Smooth muscle cell of the brain vasculature (primary cell): ENCODE data around the gene TRIM73.
"Not testable (repeated sequence)": the region's sequence is repeated elsewhere in the genome, so short reads cannot be mapped to it uniquely, and the experiment has no call there.

Experiments used
- DNase-seq: peaks from one replicate; pipeline ENCODE4 v3.0.0-alpha.2; 2012; ENCODE audit warnings: low read depth, low spot score

Gene TRIM73

DNA sequence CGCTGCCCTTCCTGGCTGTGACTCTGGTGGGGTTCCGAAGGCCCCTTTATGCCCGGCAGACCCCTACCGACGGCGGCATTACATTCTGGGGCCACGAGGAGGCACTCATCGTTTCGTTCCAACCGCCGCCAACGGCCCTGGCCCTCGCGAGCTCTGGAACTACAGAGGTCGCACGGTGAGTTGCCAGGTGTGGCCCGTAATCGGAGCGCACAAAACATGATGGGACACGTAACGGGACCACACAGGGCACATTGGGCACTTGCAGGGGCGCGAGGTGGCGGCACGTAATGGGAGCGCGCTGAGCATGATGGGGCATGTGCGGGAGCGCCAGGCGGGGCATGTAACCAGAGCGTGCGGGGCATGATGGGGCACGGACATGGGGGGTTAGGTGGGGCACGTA lies at the start of gene TRIM73:
TRIM73 (plus strand) TSS at position 301 of the 400 bp plus-strand sequence. CDS start 3,305 bp downstream, outside the sequence.
- not testable (repeated sequence) for DNase-seq

- DNase-seq, result not testable (repeated sequence)
Observed at GRCh38 chr7:75358671-75359541, 36.5 kb upstream of the TRIM73 start.

- DNase-seq, result not testable (repeated sequence)
Observed at GRCh38 chr7:75359542-75359848, 35.9 kb upstream of the TRIM73 start.

- not testable (repeated sequence) for DNase-seq
Observed at GRCh38 chr7:75364079-75364478, 31.4 kb upstream of the TRIM73 start.

- DNase-seq, result not testable (repeated sequence)
Observed at GRCh38 chr7:75366643-75367042, 28.8 kb upstream of the TRIM73 start.

- DNase-seq, result not testable (repeated sequence)
Observed at GRCh38 chr7:75367313-75367712, 28.1 kb upstream of the TRIM73 start.

DNA sequence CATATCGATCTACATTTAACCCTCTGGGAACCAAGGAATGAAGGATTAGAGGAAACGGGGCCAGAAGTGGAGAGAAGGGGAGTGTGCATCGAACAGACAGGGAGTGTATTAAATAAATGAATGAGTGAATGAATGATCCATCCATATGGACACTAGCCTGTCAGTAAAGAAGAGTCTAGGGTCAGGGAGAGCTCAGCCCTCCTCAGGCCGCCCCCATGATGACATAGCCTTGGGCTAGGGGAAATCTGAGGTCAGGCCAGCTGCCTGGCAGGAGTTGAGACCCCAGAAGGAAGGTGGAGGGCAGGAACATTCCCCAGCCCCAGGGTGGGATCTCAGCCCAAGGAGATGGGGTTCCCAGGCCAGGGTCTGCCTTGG lies 21.3 kb upstream of the TRIM73 start:
- not testable (repeated sequence) for DNase-seq

DNA sequence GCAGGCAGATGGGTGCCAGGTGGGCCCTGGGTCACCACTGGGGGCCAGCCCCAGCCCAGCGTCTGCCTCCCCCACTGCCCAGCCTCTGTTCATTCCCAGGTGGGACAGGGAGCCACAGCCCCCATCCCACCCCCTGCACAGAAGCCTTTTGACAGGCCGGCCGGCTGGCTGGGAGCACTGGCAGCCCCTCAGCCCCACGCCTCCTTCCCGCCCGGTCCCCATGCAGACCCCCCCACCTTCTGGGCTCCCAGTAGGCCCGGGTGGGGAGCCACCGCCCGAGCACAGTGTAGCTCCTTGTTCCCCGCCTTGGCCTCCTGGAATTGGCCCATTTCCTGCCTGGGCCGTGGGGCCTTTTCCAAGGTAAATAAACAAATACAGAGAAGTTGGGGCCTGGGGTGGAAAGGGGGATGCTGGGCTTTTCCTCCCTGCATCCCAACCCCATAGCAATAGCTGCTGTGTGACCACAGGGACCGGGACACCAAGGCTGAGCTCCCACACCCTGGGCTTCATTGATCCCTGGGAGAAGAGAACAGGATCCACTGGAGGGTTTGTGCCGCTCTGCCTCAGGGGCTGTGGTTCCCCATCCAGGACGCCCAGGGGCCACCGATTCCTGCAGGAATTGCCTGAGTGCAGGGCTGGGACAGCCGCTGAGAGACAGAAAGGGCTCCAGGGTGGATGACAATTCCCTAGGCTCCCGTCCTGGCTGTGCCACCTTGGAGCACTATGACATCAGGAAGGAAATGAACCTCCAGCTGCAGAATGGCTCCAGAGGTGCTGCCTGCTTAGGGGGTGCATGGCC lies 20.7 kb upstream of the TRIM73 start:
- not testable (repeated sequence) for DNase-seq

DNA sequence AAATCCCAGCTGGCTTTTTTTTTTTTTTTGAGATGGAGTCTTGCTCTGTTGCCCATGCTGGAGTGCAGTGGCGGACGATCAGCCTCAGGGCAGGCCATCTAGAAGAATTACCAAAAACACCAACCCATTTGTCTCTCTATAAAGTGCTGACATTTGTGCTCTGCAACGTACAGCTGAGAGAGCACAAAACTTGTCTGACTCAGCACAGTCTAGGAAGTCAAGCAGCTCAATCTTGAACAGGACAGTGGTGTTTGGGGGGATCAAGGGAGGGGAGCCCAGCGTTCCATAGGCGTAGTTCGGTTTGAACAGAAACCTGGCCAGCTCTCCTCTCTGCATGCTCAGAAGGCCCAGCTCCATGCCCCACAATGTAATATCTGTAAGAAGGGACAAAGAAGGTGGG lies 2.2 kb upstream of the TRIM73 start:
- DNase-seq, result not testable (repeated sequence)

DNA sequence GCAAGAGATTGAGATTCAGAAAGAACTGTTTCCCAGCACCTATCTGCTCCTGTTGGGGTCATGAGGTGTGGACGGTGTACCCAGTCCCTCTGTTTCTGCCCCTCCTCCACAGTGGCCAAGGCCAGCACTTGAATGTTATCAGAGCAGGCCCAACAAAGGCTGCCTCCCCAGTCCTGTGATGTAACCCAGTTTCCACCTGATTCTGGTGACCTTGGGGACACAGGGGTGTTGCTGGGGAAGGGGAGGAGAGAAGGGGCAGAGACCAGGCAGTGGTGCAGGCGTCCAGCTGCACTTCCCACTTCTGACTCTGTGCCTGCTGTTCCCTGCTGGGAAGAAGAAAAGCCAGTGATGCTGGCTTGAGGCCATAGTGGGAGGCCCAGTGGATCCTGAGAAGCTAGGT lies 2.4 kb downstream of the TRIM73 start:
- not testable (repeated sequence) for DNase-seq

DNA sequence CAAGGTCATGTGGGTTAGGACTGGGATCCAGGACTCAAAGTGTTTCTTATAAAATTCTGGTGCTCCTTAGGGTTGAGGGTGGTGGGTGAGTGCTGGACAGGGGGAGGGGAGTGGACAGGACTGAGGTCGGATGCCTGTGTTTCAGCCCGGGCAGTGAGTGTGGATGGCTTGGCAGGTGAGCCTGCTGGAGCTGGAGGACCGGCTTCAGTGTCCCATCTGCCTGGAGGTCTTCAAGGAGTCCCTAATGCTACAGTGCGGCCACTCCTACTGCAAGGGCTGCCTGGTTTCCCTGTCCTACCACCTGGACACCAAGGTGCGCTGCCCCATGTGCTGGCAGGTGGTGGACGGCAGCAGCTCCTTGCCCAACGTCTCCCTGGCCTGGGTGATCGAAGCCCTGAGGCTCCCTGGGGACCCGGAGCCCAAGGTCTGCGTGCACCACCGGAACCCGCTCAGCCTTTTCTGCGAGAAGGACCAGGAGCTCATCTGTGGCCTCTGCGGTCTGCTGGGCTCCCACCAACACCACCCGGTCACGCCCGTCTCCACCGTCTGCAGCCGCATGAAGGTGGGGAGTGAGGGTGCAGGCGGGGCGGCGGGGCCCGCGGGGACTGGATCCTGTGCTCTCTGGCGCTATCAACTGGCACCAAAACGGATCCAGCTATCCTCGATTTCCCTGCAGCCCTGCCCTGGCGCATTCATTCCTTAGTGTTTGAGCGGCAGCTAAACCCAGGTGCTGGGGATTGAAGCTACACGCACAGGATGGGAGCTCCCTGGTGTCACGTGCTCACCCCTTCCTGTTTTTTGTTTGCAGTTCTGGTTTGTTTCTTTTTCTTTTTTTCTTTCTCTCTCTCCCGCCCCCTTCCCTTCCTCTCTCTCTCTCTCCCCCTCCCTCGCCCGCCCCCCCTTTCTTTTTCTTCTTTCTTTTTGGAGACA lies 3.6 kb downstream of the TRIM73 start:
- not testable (repeated sequence) for DNase-seq

DNA sequence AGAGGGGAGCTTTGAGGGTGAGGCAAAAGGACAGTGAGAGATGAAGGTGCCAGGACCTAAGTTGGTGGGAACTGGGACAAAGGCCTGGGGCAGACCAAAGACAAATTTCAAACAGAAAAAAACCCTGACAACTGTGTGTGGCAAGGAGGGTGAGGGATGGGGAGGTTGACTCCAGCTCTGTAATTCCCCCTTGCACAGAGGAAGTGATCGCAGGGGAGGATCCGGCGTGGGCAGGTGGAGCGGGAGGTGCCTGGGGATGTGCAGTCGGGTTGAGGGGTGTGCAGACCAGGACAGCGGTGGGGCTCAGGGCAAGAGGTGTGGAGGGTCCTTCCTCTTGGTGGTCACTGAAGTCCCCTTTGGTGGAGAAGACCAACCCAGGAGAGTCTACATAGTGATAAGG lies 5.1 kb downstream of the TRIM73 start:
- DNase-seq, result not testable (repeated sequence)

- not testable (repeated sequence) for DNase-seq
Observed at GRCh38 chr7:75403455-75404443, 8.3 kb downstream of the TRIM73 start.

DNA sequence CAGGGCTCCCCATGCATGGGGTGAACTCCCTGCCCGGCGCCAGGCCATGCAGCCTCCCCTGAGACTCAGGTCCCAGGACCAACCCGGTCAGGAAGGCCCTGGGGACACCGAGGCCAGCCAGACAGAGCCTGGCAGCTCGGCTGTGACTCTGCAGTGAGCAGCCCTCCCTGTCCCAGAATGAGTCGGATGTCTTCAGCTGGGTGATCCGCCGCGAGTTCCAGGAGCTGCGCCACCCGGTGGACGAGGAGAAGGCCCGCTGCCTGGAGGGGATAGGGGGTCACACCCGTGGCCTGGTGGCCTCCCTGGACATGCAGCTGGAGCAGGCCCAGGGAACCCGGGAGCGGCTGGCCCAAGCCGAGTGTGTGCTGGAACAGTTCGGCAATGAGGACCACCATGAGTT lies 9.2 kb downstream of the TRIM73 start:
- DNase-seq, result not testable (repeated sequence)

DNA sequence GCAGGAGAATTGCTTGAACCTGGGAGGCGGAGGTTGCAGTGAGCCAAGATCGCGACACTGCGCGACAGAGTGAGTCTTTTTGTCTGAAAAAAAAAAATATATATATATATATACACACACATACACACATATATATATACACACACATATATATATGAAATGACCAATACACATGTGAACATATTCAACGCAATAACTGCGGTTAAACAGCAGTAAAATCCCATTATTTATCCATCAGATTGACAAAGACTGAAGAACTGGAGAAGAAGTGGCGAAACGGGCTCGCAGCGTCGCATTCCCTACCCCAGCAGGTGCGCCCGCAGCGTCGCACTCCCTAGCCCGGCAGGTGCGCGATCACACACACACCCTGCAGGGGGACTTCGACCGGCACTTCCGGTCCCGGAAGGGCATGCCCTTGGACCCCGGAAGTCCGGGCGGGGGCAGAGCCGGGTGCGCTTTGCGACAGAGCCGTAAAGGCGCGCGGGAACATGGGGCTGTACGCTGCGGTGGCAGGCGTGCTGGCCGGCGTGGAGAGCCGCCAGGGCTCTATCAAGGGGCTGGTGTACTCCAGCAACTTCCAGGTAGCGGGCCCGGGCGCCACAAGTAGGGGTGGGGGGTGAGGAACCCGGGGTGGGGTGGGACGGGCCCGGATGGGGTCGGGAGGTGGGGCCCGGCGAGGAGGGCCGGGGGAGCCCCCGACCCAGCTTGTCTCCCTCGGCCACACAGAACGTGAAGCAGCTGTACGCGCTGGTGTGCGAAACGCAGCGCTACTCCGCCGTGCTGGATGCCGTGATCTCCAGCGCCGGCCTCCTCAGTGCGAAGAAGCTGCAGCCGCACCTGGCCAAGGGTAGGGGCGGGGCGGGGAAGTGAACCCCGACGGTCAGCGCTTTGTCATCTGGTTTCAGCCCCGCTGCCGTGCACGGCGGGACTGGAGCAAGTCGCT lies 14.7 kb downstream of the TRIM73 start:
- not testable (repeated sequence) for DNase-seq

DNA sequence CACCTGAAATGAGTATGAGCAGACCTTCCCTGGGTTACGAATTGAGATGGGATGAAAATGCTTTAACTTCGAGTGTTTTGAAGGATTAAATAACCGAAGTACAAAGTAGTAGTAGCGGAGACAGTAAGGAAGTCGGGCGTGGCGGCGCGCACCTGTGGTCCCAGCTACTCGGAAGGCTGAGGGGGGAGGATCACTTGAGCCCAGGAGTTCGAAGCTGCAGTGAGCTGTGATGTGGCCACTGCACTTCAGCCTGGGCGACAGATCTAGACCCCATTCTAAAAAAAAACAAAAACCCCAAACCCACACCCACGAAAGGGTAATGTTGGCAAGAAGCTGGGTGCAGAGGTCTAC lies 15.4 kb downstream of the TRIM73 start:
- DNase-seq, result not testable (repeated sequence)

DNA sequence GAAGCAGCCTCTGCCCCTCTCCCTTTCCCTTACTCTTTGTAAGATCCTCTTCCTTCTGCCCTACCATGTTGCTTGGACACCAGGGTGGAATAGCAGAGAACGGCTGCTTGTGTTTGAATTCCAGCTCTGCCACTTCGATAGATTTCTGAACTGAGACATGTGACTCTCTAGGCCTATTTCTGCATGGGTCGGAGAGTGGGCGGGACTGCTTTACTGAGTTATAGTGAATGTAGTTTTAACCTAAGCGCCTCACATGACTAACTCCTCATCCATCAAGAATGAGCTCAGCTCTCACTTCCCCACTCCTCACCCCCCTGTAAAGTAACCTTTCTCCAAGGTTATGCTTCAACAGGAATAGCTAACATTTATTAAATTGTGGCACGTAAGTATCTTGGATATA lies 18.8 kb downstream of the TRIM73 start:
- DNase-seq, result not testable (repeated sequence)

GRCh38 chr7:75414708-75415427 lies 19.4 kb downstream of the TRIM73 start:
- not testable (repeated sequence) for DNase-seq

- not testable (repeated sequence) for DNase-seq
Observed at GRCh38 chr7:75415428-75415817, 20.0 kb downstream of the TRIM73 start.
